Islet of Langerhans (tissue), 1 donor: Measurements from ENCODE around the gene EIF4EBP3.
"Not testable (repeated sequence)": the region's sequence is repeated elsewhere in the genome, so short reads cannot be mapped to it uniquely, and the experiment has no call there.

Experiments used
- FAIRE-seq: peaks from one replicate; lab custom pipeline; 2011; peaks lifted over from hg19 to GRCh38; lab: Jason Lieb, UNC

The EIF4EBP3 gene

DNA sequence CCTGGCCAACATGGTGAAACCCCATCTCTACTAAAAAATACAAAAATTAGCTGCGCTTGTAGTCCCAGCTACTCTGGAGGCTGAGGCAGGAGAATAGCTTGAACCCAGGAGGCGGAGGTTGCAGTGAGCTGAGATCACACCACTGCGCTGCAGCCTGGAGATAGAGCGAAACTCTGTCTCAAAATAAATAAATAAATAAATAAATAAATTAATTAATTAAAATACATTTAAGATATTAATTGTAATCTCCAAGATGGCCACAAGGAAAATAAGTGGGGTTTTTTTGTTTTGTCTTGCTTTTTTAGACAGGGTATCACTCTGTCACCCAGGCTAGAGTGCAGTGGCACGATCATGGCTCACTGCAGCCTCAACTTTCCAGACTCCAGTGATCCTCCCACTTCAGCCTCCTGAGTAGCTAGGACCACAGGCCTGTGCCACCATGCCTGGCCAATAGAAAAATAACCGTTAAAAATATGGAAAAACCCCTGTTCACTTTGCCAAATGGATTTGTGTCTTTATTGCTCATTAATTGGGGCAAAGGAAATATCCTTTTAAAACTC lies 31.8 kb downstream of the EIF4EBP3 start:
- FAIRE-seq: not testable (repeated sequence)

DNA sequence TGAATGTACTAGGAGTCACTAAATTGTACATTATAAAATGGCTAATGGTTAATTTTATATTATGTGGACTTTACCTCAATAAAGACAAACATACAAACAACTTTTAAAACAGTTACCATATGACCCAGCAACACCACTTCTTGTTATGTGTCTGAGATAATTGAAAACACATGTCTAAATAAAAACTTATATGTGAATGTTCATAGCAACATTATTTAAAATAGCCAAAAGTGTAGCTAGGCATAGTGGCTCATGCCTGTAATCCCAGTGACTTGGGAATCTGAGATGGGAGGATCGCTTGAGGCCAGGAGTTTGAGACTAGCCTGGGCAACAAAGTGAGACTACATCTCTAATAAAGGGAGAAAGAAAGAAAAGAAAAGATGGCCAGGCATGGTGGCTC lies 40.0 kb downstream of the EIF4EBP3 start:
- FAIRE-seq: no peak

DNA sequence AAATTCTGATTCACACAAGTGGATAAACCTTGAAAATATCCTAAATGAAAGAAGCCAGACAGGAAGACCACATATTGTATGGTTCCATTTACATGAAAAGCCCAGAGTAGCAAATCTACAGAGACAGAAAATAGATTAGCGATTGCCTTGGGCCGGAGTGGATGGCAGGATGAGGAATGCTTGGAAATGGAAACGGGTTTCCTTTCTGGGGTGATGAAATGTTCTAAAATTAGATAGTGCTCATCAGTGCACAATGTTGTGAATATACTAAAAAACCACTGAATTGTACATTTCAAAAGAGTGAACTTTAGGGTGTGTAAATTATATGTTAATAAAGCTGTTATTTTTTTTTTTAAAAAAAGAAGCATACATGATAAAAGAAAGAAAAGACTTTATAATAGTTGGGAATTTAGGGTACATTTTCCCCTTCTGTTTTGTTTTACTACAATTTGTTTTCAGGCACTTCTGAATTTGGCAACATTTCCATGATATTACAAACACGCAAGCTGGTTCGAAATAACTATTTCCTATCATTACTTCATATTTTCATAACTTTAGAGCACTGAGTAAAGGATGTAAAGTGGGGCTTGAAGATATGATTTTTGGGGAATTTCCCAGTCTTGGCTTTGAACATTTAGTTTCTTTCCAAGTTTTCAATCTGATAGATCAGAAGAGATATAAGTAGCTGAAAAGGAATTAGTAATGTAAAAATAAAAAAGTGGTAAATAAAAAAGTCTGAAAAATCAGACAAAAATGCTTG lies 41.0 kb downstream of the EIF4EBP3 start:
- FAIRE-seq: no peak

DNA sequence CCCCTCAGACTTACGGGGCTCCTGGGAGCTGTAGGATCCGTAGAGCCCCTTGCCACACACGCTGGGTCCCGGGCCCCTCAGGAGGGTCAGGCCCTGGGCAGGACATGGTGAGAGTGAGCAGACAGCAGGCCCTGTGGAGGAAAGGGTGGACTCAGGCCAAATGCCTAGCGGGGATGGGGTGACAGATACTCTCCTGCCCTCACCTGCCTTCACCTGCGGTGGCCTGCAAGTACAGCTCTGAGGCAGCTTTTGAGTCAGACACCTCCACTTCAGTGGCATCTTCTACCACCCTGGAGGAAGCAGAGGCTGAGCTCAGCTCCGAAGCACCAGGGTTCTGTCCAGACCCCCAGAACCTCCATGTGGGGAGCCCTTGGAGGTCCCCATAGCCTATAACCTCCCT lies 43.4 kb downstream of the EIF4EBP3 start:
- no peak for FAIRE-seq

- no peak for FAIRE-seq
Measured at GRCh38 chr5:140591747-140592372, 44.4 kb downstream of the EIF4EBP3 start.

DNA sequence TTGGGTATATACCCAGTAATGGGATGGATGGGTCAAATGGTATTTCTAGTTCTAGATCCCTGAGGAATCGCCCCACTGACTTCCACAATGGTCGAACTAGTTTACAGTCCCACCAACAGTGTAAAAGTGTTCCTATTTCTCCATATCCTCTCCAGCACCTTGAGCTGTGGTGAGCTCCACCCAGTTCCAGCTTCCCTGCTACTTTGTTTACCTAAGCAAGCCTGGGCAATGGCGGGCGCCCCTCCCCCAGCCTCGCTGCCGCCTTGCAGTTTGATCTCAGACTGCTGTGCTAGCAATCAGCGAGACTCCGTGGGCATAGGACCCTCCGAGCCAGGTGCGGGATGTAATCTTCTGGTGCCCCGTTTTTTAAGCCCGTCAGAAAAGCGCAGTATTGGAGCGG lies 45.6 kb downstream of the EIF4EBP3 start:
- not testable (repeated sequence) for FAIRE-seq

DNA sequence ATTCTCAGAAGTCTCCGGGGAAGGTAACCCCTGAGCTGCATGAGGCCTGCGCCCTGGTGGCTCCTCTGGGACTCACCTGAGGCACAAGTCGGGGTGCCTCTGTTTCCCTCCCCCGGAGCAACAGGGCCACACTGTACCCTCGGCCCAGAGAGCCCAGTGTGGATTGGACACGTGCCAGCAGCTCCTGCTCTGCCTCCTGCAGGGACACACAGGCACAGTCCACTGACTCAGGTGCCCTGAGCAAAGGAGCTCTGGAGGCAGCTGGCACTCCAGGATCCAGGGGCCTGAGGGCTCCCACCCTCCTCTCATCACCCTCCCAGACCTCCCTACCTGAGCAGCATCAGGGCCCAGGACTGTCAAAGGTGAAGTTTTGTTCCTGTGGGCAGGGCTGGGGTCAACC lies 46.7 kb downstream of the EIF4EBP3 start:
- no peak for FAIRE-seq

DNA sequence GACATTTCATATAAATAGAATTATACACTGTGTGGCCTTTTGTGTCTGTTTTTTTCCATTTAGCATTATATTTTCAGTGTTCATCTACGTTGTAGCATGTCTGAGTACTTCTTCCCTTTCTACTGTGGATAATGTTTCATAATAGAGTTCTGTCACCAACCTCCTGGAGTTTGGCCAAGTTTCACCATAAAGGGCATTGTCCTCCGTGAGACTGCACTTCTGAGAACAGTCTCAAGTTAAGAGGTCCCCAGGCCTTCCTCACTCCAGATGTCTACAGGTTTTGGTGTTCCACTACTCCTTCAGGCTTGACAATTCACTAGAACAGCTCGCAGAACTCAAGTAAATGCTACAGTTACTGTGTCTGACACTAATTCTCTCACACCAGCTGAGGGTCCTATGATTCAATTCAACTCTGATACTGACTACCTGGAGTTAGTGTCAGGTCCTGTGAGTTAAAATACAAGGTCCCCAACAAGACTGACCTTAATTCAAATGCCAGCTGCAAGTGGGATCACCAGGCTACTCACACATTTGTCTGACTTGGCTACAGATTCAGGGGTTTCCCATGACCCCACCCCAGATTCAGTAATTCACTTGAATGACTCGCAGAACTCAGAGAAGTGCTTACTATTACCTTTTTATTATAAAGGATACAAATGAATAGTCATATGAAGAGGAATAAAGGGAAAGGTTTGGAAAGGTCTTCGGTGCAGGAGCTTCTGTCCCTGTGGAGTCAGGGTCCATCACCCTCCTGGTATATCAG lies 48.3 kb downstream of the EIF4EBP3 start:
- no peak for FAIRE-seq

- no peak for FAIRE-seq
Measured at GRCh38 chr5:140596321-140596741, 48.9 kb downstream of the EIF4EBP3 start.

DNA sequence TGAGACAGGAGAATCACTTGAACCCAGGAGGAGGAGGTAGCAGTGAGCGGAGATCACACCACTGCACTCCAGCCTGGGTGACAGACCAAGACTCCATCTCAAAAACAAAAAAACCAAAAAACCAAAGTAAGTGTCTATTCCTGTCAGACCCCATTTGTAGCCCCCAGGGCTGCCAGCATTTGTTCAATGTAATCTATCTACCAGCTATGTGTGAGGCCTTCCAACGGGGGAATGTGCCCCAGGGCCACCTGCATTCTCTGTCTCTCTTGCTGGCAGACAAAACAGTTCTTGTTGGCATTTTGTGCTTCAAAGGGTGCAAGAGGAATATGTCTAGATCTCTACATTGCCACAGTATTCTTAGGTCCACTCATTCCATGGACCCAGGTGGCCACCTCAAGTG lies 51.4 kb downstream of the EIF4EBP3 start:
- no peak for FAIRE-seq
